GM23338 (cell line): ENCODE measurements around the gene L3MBTL4.

Source experiments
- CTCF ChIP-seq, 2 experiments: fragments of 200-600 bp in 1 of 2; sonication (generic) in 1 of 2; conservative IDR thresholded peaks; 2 replicates each; pipeline versions ENCODE4 v1.5.1 to v1.6.1; 2016 to 2017; ENCODE audit warnings: antibody characterized with exemption in 2 of 2, low read depth in 2 of 2, mild to moderate bottlenecking in 2 of 2, moderate library complexity in 1 of 2
- JUNB ChIP-seq: IDR thresholded peaks from one replicate; pipeline ENCODE4 v1.6.1; 2016; ENCODE audit warnings: antibody characterized with exemption; ENCODE audit not compliant: unreplicated experiment
- POLR2AphosphoS5 ChIP-seq: IDR thresholded peaks from 2 replicates; pipeline ENCODE4 v1.6.1; 2016; ENCODE audit warnings: antibody characterized with exemption, low read depth
- ZNF114 ChIP-seq: fragments of 250-450 bp; sonication (Bioruptor Pico); IDR thresholded peaks from 2 replicates; pipeline ENCODE4 v1.5.0; 2020; ENCODE audit warnings: mild to moderate bottlenecking, moderate library complexity
- ZNF331 ChIP-seq: fragments of 250-450 bp; sonication (Bioruptor Pico); IDR thresholded peaks from 2 replicates; pipeline ENCODE4 v1.5.0; 2020; ENCODE audit warnings: low read depth, mild to moderate bottlenecking, moderate library complexity

GRCh38 chr18:6079406-6079805, 335.3 kb downstream of the L3MBTL4 start:
- no peak for TF ChIP-seq CTCF (conservative IDR thresholded peaks at IDR 0.05; ENCODE audit: low read depth in 2 of 2)
- TF ChIP-seq JUNB: no peak
- TF ChIP-seq POLR2AphosphoS5: no peak
- no peak for TF ChIP-seq ZNF114 (CRISPR knock-in tag)
- no peak for TF ChIP-seq ZNF331 (CRISPR knock-in tag)
